HCT116 (cell line): ENCODE measurements around the gene CREBRF. TPM values are rescaled to one million over a fixed set of nuclear protein-coding genes. Genes with fewer than 3 reads are reported as not detected.

Experiments
- ATAC-seq: fragments of 200-7000 bp; cut with Tn5 transposase; 2 replicates; pipeline ENCODE4 v1.9.1; 2020; ENCODE audit warnings: mild to moderate bottlenecking, moderate library complexity
- BruUV-seq: library from RNA; stranded (reverse); fragments of 400-500 nt; replicated peaks from 2 replicates; lab custom pipeline; 2021; lab: Mats Ljungman, UMichigan
- CTCF ChIA-PET: fragments of 300-600 bp; sonication (Branson Sonifier 250); formaldehyde crosslinking; loops from one replicate; lab custom pipeline; 2021; ENCODE audit warnings: antibody characterized with exemption; lab: Charles Lee
- POLR2A ChIA-PET: fragments of 300-600, 350-600 bp; sonication (Branson Sonifier 250); formaldehyde crosslinking; loops from one replicate; lab custom pipeline; 2021; ENCODE audit warnings: antibody characterized with exemption; lab: Charles Lee
- RAD21 ChIA-PET, 2 experiments: fragments of 300-600 bp; sonication (Branson Sonifier 250); formaldehyde crosslinking; loops; one replicate each; lab custom pipeline; 2023; ENCODE audit warnings: low total read pairs in 2 of 2; ENCODE audit not compliant: uncharacterized antibody in 2 of 2, unreplicated experiment in 2 of 2, low non-redundant PET in 1 of 2; lab: Charles Lee
- DNase-seq: peaks from one replicate; pipeline ENCODE4 v3.0.0-alpha.2; 2010; ENCODE audit warnings: low read depth, low spot score
- H2AFZ ChIP-seq: fragments of 200-600 bp; shearing (Covaris generic), sonication (generic); 2 replicates; pipeline ENCODE4 v1.6.1; 2017; ENCODE audit warnings: low read depth, mixed run types, mixed read lengths, antibody characterized with exemption, low read length; ENCODE audit not compliant: poor library complexity, severe bottlenecking
- H3K27ac ChIP-seq: 2 replicates; pipeline ENCODE4 v1.5.1; 2012; ENCODE audit warnings: low read depth, low read length
- H3K27me3 ChIP-seq: fragments of 200-600 bp; sonication (generic); 2 replicates; pipeline ENCODE4 v1.6.1; 2016; ENCODE audit warnings: mixed run types, low read length, mixed read lengths; ENCODE audit not compliant: insufficient read depth
- H3K36me3 ChIP-seq, 2 experiments: fragments of 200-500 bp in 1 of 2; fragments of 200-600 bp in 1 of 2; sonication (Bioruptor generic) in 1 of 2; sonication (generic) in 1 of 2; 2 replicates each; pipeline versions ENCODE4 v1.5.1 to v1.6.1; 2014 to 2016; ENCODE audit warnings: low read length in 2 of 2, inconsistent platforms in 1 of 2, mixed read lengths in 1 of 2, mixed run types in 1 of 2; ENCODE audit not compliant: insufficient read depth in 2 of 2, control insufficient read depth in 1 of 2
- H3K4me1 ChIP-seq, 2 experiments: fragments of 200-600 bp in 1 of 2; sonication (generic) in 1 of 2; 2 replicates each; pipeline versions ENCODE4 v1.5.1 to v1.6.1; 2012 to 2017; ENCODE audit warnings: low read length in 2 of 2, inconsistent platforms in 1 of 2, mild to moderate bottlenecking in 1 of 2, mixed read lengths in 1 of 2, mixed run types in 1 of 2, moderate library complexity in 1 of 2; ENCODE audit not compliant: insufficient read depth in 2 of 2, control insufficient read depth in 1 of 2
- H3K4me2 ChIP-seq: fragments of 200-600 bp; sonication (generic); 2 replicates; pipeline ENCODE4 v1.6.1; 2017; ENCODE audit warnings: mixed run types, low read length, mixed read lengths
- H3K4me3 ChIP-seq, 2 experiments: fragments of 200-600 bp in 1 of 2; sonication (generic) in 1 of 2; replicated peaks in 1 of 2; 2 replicates each; pipeline ENCODE4 v1.5.1; 2011 to 2016; ENCODE audit warnings: low read length in 2 of 2, control low read depth in 1 of 2, low read depth in 1 of 2, mild to moderate bottlenecking in 1 of 2, mixed read lengths in 1 of 2, mixed run types in 1 of 2
- H3K79me2 ChIP-seq: fragments of 200-600 bp; sonication (generic); 2 replicates; pipeline ENCODE4 v1.6.1; 2017; ENCODE audit warnings: mild to moderate bottlenecking, mixed run types, low read length, moderate library complexity, mixed read lengths; ENCODE audit not compliant: insufficient read depth
- H3K9ac ChIP-seq: fragments of 200-600 bp; sonication (generic); 2 replicates; pipeline ENCODE4 v1.6.1; 2016; ENCODE audit warnings: low read length, mixed read lengths
- H3K9me2 ChIP-seq: fragments of 200-600 bp; sonication (generic), shearing (Covaris generic); 2 replicates; pipeline ENCODE4 v1.6.1; 2017; ENCODE audit warnings: mixed run types, mild to moderate bottlenecking, moderate library complexity; ENCODE audit not compliant: insufficient read depth
- H3K9me3 ChIP-seq, 2 experiments: fragments of 200-500 bp in 1 of 2; fragments of 200-600 bp in 1 of 2; sonication (Bioruptor generic) in 1 of 2; sonication (generic) in 1 of 2; 2 replicates each; pipeline ENCODE4 v1.6.1; 2014 to 2017; ENCODE audit warnings: low read length in 2 of 2, mixed read lengths in 2 of 2, inconsistent platforms in 1 of 2, low read depth in 1 of 2, mild to moderate bottlenecking in 1 of 2, mixed run types in 1 of 2, moderate library complexity in 1 of 2; ENCODE audit not compliant: control insufficient read depth in 1 of 2, insufficient read depth in 1 of 2
- H4K20me1 ChIP-seq: fragments of 200-600 bp; sonication (generic), shearing (Covaris generic); 2 replicates; pipeline ENCODE4 v1.6.1; 2017; ENCODE audit warnings: mixed run types, mild to moderate bottlenecking, moderate library complexity; ENCODE audit not compliant: insufficient read depth
- CBX3 ChIP-seq: IDR thresholded peaks from 2 replicates; pipeline ENCODE4 v1.6.1; 2012; ENCODE audit warnings: low read depth
- CEBPB ChIP-seq: IDR thresholded peaks from 2 replicates; pipeline ENCODE4 v1.6.1; 2012; ENCODE audit warnings: low read depth
- ELF1 ChIP-seq: IDR thresholded peaks from 2 replicates; pipeline ENCODE4 v1.6.1; 2012; ENCODE audit warnings: low read depth, borderline replicate concordance
- EZH2 ChIP-seq: fragments of 200-600 bp; sonication (generic); IDR thresholded peaks from 2 replicates; pipeline ENCODE4 v1.6.1; 2017; ENCODE audit warnings: antibody characterized with exemption, mixed run types
- EZH2phosphoT487 ChIP-seq: fragments of 200-600 bp; IDR thresholded peaks from 2 replicates; pipeline ENCODE4 v1.6.1; 2018; ENCODE audit warnings: antibody characterized with exemption, borderline replicate concordance
- FOSL1 ChIP-seq: IDR thresholded peaks from 2 replicates; pipeline ENCODE4 v1.6.1; 2012; ENCODE audit warnings: low read depth
- POLR2A ChIP-seq: IDR thresholded peaks from 2 replicates; pipeline ENCODE4 v1.7.0; 2011; ENCODE audit warnings: borderline replicate concordance; ENCODE audit not compliant: insufficient read depth, insufficient read length; ENCODE audit errors: extremely low read depth
- POLR2AphosphoS5 ChIP-seq: IDR thresholded peaks from 2 replicates; pipeline ENCODE4 v1.6.1; 2011; ENCODE audit warnings: mild to moderate bottlenecking, low read depth, low read length, moderate library complexity
- RAD21 ChIP-seq: IDR thresholded peaks from 2 replicates; pipeline ENCODE4 v1.6.1; 2012; ENCODE audit warnings: low read depth, mild to moderate bottlenecking
- SIN3A ChIP-seq: IDR thresholded peaks from 2 replicates; pipeline ENCODE4 v1.6.1; 2012; ENCODE audit warnings: low read depth
- SP1 ChIP-seq: IDR thresholded peaks from 2 replicates; pipeline ENCODE4 v1.6.1; 2012; ENCODE audit warnings: low read depth
- SRF ChIP-seq: IDR thresholded peaks from 2 replicates; pipeline ENCODE4 v1.6.1; 2012; ENCODE audit warnings: low read depth
- YY1 ChIP-seq: IDR thresholded peaks from 2 replicates; pipeline ENCODE4 v1.6.1; 2011; ENCODE audit warnings: low read length, low read depth, moderate library complexity, mild to moderate bottlenecking; ENCODE audit not compliant: insufficient replicate concordance; ENCODE audit errors: extremely low read depth
- ZBTB33 ChIP-seq: IDR thresholded peaks from 2 replicates; pipeline ENCODE4 v1.6.1; 2011; ENCODE audit warnings: mild to moderate bottlenecking, low read length, moderate library complexity; ENCODE audit not compliant: insufficient replicate concordance; ENCODE audit errors: extremely low read depth
- ZNF274 ChIP-seq: fragments of 200-500 bp; sonication (Bioruptor generic); IDR thresholded peaks from 2 replicates; pipeline ENCODE4 v1.6.1; 2014; ENCODE audit warnings: mild to moderate bottlenecking, low read depth, low read length, inconsistent platforms
- intact Hi-C: fragments of 100-400 bp; cut with micrococcal nuclease; formaldehyde crosslinking; loops from 2 replicates; pipeline ENCODE4 v1.10.0; 2022
- total RNA-seq: library from RNA; stranded (reverse); gene quantifications from one replicate; pipeline ENCODE4 v1.2.1, GENCODE V29; 2021; ENCODE audit not compliant: unreplicated experiment
- TF ChIP-seq, protein P1 (sequence below): IDR thresholded peaks from 2 replicates; pipeline ENCODE4 v1.6.1; 2012
- TF ChIP-seq, protein P2 (sequence below): IDR thresholded peaks from 2 replicates; pipeline ENCODE4 v1.6.1; 2012; ENCODE audit warnings: low read depth
- TF ChIP-seq, protein P3 (sequence below): IDR thresholded peaks from 2 replicates; pipeline ENCODE4 v1.6.1; 2012

CREBRF gene
- total RNA-seq, 1 experiment from 2014 or later, result 7.7 TPM

DNA sequence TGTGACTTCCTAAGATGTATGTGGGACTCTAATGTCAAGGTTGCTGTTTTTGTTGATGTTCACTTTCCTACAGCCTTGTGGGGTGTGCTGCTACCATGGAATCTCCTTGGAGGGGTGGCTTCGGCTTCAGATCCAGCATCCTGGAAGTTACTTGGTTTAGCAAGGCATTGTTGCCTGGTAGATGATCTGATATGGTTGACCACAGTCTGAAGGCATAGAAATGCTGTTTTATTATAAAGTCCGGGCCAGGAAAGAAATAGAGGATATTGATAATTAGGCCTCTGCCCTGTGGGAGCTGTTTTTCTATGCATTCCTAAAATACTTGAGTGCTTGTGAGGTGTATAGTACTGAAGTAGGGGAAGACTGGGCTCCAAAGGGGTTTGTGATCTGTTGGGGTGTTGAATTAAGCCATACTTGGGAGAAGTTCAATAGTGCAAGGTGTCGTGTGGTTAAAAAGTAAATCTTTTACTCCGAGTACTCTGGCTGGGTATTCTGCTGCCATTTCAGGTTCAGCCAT, 27.3 kb upstream of the CREBRF start:
- Histone ChIP-seq H3K36me3 (no peaks in the 10 kb centered on the region), H3K4me2 (no peak overlapping the region), H3K9me3 (no peaks in the 10 kb centered on the region), H3K27ac (no peak overlapping the region)
- no TSS peak for BruUV-seq
- CTCF ChIA-PET, result no interaction called here
- RAD21 ChIA-PET, result no interaction called here
- intact Hi-C loops, result no loop called here
- TF ChIP-seq, protein P1, sequence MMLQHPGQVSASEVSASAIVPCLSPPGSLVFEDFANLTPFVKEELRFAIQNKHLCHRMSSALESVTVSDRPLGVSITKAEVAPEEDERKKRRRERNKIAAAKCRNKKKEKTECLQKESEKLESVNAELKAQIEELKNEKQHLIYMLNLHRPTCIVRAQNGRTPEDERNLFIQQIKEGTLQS, result no peak
- TF ChIP-seq SRF, result no peak
- TF ChIP-seq ZNF274, result no peak
- TF ChIP-seq, protein P2, sequence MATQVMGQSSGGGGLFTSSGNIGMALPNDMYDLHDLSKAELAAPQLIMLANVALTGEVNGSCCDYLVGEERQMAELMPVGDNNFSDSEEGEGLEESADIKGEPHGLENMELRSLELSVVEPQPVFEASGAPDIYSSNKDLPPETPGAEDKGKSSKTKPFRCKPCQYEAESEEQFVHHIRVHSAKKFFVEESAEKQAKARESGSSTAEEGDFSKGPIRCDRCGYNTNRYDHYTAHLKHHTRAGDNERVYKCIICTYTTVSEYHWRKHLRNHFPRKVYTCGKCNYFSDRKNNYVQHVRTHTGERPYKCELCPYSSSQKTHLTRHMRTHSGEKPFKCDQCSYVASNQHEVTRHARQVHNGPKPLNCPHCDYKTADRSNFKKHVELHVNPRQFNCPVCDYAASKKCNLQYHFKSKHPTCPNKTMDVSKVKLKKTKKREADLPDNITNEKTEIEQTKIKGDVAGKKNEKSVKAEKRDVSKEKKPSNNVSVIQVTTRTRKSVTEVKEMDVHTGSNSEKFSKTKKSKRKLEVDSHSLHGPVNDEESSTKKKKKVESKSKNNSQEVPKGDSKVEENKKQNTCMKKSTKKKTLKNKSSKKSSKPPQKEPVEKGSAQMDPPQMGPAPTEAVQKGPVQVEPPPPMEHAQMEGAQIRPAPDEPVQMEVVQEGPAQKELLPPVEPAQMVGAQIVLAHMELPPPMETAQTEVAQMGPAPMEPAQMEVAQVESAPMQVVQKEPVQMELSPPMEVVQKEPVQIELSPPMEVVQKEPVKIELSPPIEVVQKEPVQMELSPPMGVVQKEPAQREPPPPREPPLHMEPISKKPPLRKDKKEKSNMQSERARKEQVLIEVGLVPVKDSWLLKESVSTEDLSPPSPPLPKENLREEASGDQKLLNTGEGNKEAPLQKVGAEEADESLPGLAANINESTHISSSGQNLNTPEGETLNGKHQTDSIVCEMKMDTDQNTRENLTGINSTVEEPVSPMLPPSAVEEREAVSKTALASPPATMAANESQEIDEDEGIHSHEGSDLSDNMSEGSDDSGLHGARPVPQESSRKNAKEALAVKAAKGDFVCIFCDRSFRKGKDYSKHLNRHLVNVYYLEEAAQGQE, result no peak
- no peak for TF ChIP-seq SIN3A
- no peak for TF ChIP-seq EZH2phosphoT487
- TF ChIP-seq, protein P3, sequence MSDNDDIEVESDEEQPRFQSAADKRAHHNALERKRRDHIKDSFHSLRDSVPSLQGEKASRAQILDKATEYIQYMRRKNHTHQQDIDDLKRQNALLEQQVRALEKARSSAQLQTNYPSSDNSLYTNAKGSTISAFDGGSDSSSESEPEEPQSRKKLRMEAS, result no peak
- TF ChIP-seq POLR2AphosphoS5, result no peak
- TF ChIP-seq RAD21, result no peak
- TF ChIP-seq POLR2A, result no peak
- TF ChIP-seq CBX3, result no peak
- no peak for TF ChIP-seq ZBTB33
- no peak for TF ChIP-seq YY1
- TF ChIP-seq CEBPB, result no peak
- no peak for TF ChIP-seq ELF1
- TF ChIP-seq EZH2, result no peak
- no peak for TF ChIP-seq SP1
- TF ChIP-seq FOSL1, result no peak
- TF ChIP-seq, all 23 proteins: peak for 0
- no peaks in the 10 kb centered on the region for H3K9me2 ChIP-seq
- POLR2A ChIA-PET, result no interaction called here
- no peaks in the 10 kb centered on the region for H4K20me1 ChIP-seq
- no peak overlapping the region for H2AFZ ChIP-seq
- ATAC-seq, result no peak
- no peak overlapping the region for H3K9ac ChIP-seq
- peaks cover 54% of the 10 kb centered on the region for H3K79me2 ChIP-seq
- H3K4me1 ChIP-seq, result no peaks in the 10 kb centered on the region
- H3K4me3 ChIP-seq, result no peak overlapping the region
- H3K27me3 ChIP-seq, result no peaks in the 10 kb centered on the region
- no peak for DNase-seq
